ENCODE results near the gene USP24.

DNA sequence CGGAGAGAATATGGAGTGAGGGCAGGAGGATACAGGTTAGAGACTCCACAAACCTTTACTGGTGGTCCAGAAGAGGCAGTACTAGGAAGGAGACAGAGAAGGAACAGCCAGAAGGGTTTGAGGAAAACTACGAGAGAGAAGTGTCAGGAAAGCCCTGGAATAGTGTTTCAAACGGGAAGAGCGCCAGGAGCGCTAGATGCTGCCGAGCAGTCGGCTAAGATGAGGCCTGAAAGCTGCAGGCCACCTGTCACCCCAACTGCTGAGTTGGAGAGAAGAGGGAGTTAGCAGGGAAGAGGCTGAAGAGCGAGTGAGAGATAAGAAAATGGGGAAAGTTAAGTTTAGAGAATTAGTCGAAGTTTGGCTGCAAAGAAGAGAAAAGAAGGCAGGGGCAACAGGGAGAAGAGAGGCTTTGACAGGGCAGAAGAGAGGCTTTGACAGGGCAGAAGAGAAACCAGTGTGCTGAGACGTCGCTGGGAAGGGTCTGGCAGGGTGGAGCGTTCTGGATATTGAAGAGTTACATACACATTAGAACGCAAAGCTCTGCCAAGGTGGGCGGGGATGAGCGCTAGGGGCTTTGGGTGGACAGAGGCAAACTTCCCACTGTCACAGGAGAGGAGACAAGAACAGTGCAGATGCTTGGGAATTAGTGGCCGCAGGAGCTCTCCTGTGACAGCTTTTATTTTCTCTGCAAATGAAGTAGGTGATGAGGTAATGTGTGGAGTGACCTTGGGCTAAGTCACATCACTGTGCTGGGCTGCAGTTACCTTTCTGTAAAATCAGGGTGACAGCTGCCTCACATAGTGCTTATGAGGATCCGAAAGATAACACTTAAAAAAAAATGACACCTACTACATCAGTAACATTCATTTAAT lies 144.6 kb downstream of the USP24 start:
- TF ChIP-seq, protein P1, sequence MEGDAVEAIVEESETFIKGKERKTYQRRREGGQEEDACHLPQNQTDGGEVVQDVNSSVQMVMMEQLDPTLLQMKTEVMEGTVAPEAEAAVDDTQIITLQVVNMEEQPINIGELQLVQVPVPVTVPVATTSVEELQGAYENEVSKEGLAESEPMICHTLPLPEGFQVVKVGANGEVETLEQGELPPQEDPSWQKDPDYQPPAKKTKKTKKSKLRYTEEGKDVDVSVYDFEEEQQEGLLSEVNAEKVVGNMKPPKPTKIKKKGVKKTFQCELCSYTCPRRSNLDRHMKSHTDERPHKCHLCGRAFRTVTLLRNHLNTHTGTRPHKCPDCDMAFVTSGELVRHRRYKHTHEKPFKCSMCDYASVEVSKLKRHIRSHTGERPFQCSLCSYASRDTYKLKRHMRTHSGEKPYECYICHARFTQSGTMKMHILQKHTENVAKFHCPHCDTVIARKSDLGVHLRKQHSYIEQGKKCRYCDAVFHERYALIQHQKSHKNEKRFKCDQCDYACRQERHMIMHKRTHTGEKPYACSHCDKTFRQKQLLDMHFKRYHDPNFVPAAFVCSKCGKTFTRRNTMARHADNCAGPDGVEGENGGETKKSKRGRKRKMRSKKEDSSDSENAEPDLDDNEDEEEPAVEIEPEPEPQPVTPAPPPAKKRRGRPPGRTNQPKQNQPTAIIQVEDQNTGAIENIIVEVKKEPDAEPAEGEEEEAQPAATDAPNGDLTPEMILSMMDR (IDR thresholded peaks at IDR 0.05): no peak
- TF ChIP-seq POLR2A (IDR thresholded peaks at IDR 0.05): no peak

Measured in uterus (tissue), 2 donors.